ENCODE measurements around the gene PTRHD1. TPM values are rescaled to one million over a fixed set of nuclear protein-coding genes. Genes with fewer than 3 reads are reported as not detected.

PTRHD1 gene, protein sequence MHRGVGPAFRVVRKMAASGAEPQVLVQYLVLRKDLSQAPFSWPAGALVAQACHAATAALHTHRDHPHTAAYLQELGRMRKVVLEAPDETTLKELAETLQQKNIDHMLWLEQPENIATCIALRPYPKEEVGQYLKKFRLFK
- 59.0 TPM for total RNA-seq

DNA sequence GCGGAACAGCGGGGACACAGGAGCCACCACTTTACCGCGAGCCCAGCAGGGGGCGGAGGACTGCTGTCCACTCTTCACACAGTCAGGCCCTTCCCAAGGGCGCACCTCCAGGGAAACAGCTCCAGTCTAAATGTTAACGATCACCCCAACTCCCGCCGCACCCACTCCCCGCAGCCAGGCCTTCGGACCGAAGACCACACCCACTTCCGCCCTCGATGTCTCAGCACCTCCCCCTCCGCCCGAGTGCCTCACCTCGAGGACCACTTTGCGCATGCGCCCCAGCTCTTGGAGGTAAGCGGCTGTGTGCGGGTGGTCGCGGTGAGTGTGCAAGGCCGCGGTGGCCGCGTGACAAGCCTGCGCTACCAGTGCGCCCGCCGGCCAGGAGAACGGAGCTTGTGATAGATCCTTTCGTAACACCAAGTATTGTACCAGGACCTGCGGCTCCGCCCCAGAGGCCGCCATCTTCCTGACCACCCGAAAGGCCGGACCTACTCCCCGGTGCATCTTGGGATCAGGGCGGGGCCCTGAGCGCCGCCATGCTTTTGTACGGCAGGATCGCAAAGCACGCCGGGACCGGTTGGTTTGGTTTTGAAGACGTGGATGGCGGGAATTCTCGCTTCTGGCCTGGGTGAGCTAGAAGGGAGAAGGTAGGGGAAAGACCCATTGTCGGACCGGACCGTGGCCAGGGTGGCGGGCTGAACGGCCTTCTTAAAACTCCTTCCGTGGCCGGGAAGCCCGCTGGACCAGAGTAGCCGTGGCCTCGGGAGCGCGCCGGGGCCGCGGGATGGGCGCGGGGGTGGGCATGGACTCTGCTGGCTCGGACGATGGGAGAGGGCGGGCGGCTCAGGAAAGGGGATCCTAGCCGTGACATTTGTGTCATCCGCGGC lies at the start of gene PTRHD1, which contains the start of gene CENPO:
TSS of gene PTRHD1 (minus strand) at position 518 of the 887 bp plus-strand sequence. CDS start at position 504, 14 bp downstream.
TSS of gene CENPO (plus strand) at position 552 of the 887 bp plus-strand sequence. CDS start 495 bp downstream, outside the sequence.
- Histone ChIP-seq H3K4me3 (ENCODE audit: low read length in 3 of 3) (peak within 1 kb of the TSS; percentile 85 to 98 (median 90)), H3K9me3 (ENCODE audit: control insufficient read depth in 3 of 3, low read length in 3 of 3) (no peaks in the 10 kb centered on the region), H3K9ac (ENCODE audit: low read depth in 1 of 3, low read length in 3 of 3) (peak within 1 kb of the TSS; percentile 88 to 98 (median 94))

GRCh38 chr2:24842081-24843050 lies 49.2 kb upstream of the PTRHD1 start:
- no peak overlapping the region for H3K9ac ChIP-seq (ENCODE audit: low read depth in 1 of 3, low read length in 3 of 3)
- H3K27me3 ChIP-seq (ENCODE audit: control insufficient read depth in 3 of 3, insufficient read depth in 3 of 3, low read length in 3 of 3), result peaks cover 0 to 3% (median 2%) of the 10 kb centered on the region in 3 donors
- no peak overlapping the region for H3K27ac ChIP-seq (ENCODE audit: low read depth, low read length)
- no peak overlapping the region for H3K4me3 ChIP-seq (ENCODE audit: low read length in 3 of 3)
- H3K9me3 ChIP-seq (ENCODE audit: control insufficient read depth in 3 of 3, low read length in 3 of 3), result no peaks in the 10 kb centered on the region
- H3K36me3 ChIP-seq (ENCODE audit: control insufficient read depth in 3 of 3, insufficient read depth in 3 of 3, low read length in 3 of 3), result peaks cover 0 to 1% (median 1%) of the 10 kb centered on the region in 3 donors
- H3K4me1 ChIP-seq (ENCODE audit: control insufficient read depth in 3 of 3, insufficient read depth in 3 of 3, low read length in 3 of 3), result no peaks in the 10 kb centered on the region

More for the DNA sequence above, at the start of gene PTRHD1, which contains the start of gene CENPO:
- peaks cover 8 to 15% (median 10%) of the 10 kb centered on the region in 3 donors for H3K4me1 ChIP-seq (ENCODE audit: control insufficient read depth in 3 of 3, insufficient read depth in 3 of 3, low read length in 3 of 3)
- peak within 1 kb of the TSS; percentile 90 for H3K27ac ChIP-seq (ENCODE audit: low read depth, low read length)
- H3K27me3 ChIP-seq (ENCODE audit: control insufficient read depth in 3 of 3, insufficient read depth in 3 of 3, low read length in 3 of 3), result no peaks in the 10 kb centered on the region
- peaks cover 3 to 10% (median 4%) of the 10 kb centered on the region in 3 donors for H3K36me3 ChIP-seq (ENCODE audit: control insufficient read depth in 3 of 3, insufficient read depth in 3 of 3, low read length in 3 of 3)

- no peaks in the 10 kb centered on the region for H3K4me1 ChIP-seq (ENCODE audit: control insufficient read depth in 3 of 3, insufficient read depth in 3 of 3, low read length in 3 of 3)
- H3K9me3 ChIP-seq (ENCODE audit: control insufficient read depth in 3 of 3, low read length in 3 of 3), result no peaks in the 10 kb centered on the region
- H3K27ac ChIP-seq (ENCODE audit: low read depth, low read length), result no peak overlapping the region
- peaks cover 0 to 6% (median 2%) of the 10 kb centered on the region in 3 donors for H3K36me3 ChIP-seq (ENCODE audit: control insufficient read depth in 3 of 3, insufficient read depth in 3 of 3, low read length in 3 of 3)
- H3K9ac ChIP-seq (ENCODE audit: low read depth in 1 of 3, low read length in 3 of 3), result no peak overlapping the region
- peaks cover 0 to 3% (median 2%) of the 10 kb centered on the region in 3 donors for H3K27me3 ChIP-seq (ENCODE audit: control insufficient read depth in 3 of 3, insufficient read depth in 3 of 3, low read length in 3 of 3)
- H3K4me3 ChIP-seq (ENCODE audit: low read length in 3 of 3), result no peak overlapping the region
These were observed 48.1 kb upstream of the PTRHD1 start for GRCh38 chr2:24840962-24841945.

DNA sequence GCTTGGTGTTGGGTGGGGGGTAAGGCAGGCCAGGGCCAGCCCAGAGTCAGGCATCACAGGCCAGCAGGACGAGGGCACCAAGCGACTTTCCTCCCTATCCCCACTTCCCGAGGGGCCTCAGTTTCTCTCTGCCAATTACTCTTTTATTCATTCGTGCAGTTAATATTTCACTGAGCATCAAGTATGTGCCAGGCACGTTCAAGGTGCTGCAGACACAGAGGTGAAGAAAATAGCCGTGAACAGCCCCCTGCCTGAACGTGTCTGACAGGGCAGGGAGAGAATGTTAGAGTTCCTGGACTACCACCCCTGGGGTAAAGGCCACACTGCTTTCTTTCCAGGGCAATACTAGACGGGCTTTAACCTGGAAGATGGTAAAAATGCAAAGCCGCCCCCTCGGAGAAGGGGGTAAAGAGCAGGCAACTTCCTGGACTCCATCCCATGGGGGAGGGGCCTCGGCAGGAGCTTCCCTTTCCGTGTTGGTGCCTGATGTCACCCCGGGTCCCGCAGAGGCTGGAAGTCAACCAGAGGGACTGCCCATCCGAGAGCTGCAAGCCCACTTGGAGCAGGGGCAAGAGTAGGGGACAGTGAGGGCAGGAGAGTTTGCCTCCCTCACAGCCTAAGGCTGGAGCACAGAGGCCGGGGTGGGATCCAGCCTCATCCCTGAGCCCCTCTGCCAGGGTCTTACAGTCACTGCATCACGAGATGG lies 47.1 kb upstream of the PTRHD1 start:
- no peak overlapping the region for H3K4me3 ChIP-seq (ENCODE audit: low read length in 3 of 3)
- H3K36me3 ChIP-seq (ENCODE audit: control insufficient read depth in 3 of 3, insufficient read depth in 3 of 3, low read length in 3 of 3), result peaks cover 0 to 9% (median 3%) of the 10 kb centered on the region in 3 donors
- H3K9me3 ChIP-seq (ENCODE audit: control insufficient read depth in 3 of 3, low read length in 3 of 3), result no peaks in the 10 kb centered on the region
- no peaks in the 10 kb centered on the region for H3K4me1 ChIP-seq (ENCODE audit: control insufficient read depth in 3 of 3, insufficient read depth in 3 of 3, low read length in 3 of 3)
- H3K9ac ChIP-seq (ENCODE audit: low read depth in 1 of 3, low read length in 3 of 3), result no peak overlapping the region
- no peak overlapping the region for H3K27ac ChIP-seq (ENCODE audit: low read depth, low read length)
- peaks cover 0 to 3% (median 2%) of the 10 kb centered on the region in 3 donors for H3K27me3 ChIP-seq (ENCODE audit: control insufficient read depth in 3 of 3, insufficient read depth in 3 of 3, low read length in 3 of 3)

DNA sequence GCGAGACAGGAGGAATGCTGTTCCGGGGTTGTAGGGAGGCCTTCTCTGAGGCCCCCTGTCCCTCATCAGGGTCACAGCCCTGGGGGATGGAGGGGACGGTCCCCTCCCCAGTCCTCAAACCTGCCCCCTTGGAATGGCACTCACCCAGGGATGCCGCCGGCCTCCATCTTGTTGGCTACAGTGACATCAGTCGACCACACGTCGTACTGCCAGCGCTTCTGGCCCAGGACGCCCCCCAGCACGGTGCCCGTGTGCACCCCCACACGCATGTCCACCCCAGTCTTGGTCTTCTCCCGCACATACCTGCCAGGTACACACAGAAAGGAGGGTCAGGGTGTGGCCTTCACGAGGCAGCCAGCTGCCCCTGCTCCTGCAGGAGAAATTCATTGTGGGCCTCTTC lies 46.5 kb upstream of the PTRHD1 start:
- Histone ChIP-seq H3K4me3 (ENCODE audit: low read length in 3 of 3) (no peak overlapping the region), H3K4me1 (ENCODE audit: control insufficient read depth in 3 of 3, insufficient read depth in 3 of 3, low read length in 3 of 3) (no peaks in the 10 kb centered on the region), H3K27me3 (ENCODE audit: control insufficient read depth in 3 of 3, insufficient read depth in 3 of 3, low read length in 3 of 3) (peaks cover 0 to 3% (median 2%) of the 10 kb centered on the region in 3 donors), H3K9ac (ENCODE audit: low read depth in 1 of 3, low read length in 3 of 3) (no peak overlapping the region), H3K9me3 (ENCODE audit: control insufficient read depth in 3 of 3, low read length in 3 of 3) (no peaks in the 10 kb centered on the region), H3K27ac (ENCODE audit: low read depth, low read length) (no peak overlapping the region), H3K36me3 (ENCODE audit: control insufficient read depth in 3 of 3, insufficient read depth in 3 of 3, low read length in 3 of 3) (peaks cover 0 to 9% (median 3%) of the 10 kb centered on the region in 3 donors)

DNA sequence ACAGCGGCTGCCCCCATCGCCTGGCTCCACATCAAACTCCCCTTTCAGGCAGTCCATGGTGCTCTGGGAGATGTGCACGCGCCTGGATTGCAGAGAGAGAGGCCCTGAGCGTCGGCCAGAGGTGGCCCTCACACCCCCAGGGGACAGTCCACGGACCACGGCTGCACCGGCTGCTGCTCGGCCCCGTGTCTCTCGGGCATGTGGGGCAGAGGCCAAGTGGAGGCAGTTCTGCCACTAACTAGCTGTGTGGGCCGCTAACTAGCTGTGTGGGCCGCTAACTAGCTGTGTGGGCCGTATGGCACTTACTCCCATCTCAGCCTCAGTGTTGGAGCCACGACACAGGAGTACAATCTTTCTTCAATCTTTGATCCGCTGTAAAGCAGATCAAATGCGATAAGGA lies 45.4 kb upstream of the PTRHD1 start:
- Histone ChIP-seq H3K36me3 (ENCODE audit: control insufficient read depth in 3 of 3, insufficient read depth in 3 of 3, low read length in 3 of 3) (peaks cover 0 to 9% (median 3%) of the 10 kb centered on the region in 3 donors), H3K4me1 (ENCODE audit: control insufficient read depth in 3 of 3, insufficient read depth in 3 of 3, low read length in 3 of 3) (no peaks in the 10 kb centered on the region), H3K27ac (ENCODE audit: low read depth, low read length) (no peak overlapping the region), H3K4me3 (ENCODE audit: low read length in 3 of 3) (no peak overlapping the region), H3K27me3 (ENCODE audit: control insufficient read depth in 3 of 3, insufficient read depth in 3 of 3, low read length in 3 of 3) (peaks cover 0 to 3% (median 2%) of the 10 kb centered on the region in 3 donors), H3K9ac (ENCODE audit: low read depth in 1 of 3, low read length in 3 of 3) (no peak overlapping the region), H3K9me3 (ENCODE audit: control insufficient read depth in 3 of 3, low read length in 3 of 3) (no peaks in the 10 kb centered on the region)

DNA sequence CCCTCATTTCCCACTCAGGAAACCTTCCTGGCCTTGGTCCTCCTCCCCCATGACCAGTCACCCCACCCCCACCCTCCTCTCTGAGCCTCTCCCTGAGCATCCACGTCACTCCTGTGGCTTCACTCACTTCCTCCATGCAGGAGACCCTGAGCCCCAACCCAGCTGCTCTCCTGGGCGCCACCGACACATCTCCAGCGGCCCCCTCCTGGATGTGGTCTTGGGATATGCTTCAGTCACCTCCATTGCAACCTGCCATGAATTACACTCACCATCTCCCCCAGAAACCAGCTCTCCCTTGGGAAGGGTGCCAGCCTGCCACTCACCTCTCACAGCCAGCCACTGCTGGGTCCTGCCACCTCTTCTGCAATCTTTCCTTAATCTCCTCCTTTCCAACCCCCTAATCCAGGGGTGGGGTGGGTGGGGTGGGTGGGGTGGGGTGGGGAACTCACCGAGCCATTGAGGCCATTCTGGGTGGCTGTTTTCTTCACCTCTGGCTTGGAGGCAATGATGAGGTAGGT lies 44.9 kb upstream of the PTRHD1 start:
- H3K9ac ChIP-seq (ENCODE audit: low read depth in 1 of 3, low read length in 3 of 3), result no peak overlapping the region
- no peak overlapping the region for H3K27ac ChIP-seq (ENCODE audit: low read depth, low read length)
- H3K36me3 ChIP-seq (ENCODE audit: control insufficient read depth in 3 of 3, insufficient read depth in 3 of 3, low read length in 3 of 3), result peaks cover 0 to 9% (median 3%) of the 10 kb centered on the region in 3 donors
- H3K9me3 ChIP-seq (ENCODE audit: control insufficient read depth in 3 of 3, low read length in 3 of 3), result no peaks in the 10 kb centered on the region
- no peaks in the 10 kb centered on the region for H3K4me1 ChIP-seq (ENCODE audit: control insufficient read depth in 3 of 3, insufficient read depth in 3 of 3, low read length in 3 of 3)
- peaks cover 0 to 4% (median 2%) of the 10 kb centered on the region in 3 donors for H3K27me3 ChIP-seq (ENCODE audit: control insufficient read depth in 3 of 3, insufficient read depth in 3 of 3, low read length in 3 of 3)
- H3K4me3 ChIP-seq (ENCODE audit: low read length in 3 of 3), result no peak overlapping the region

DNA sequence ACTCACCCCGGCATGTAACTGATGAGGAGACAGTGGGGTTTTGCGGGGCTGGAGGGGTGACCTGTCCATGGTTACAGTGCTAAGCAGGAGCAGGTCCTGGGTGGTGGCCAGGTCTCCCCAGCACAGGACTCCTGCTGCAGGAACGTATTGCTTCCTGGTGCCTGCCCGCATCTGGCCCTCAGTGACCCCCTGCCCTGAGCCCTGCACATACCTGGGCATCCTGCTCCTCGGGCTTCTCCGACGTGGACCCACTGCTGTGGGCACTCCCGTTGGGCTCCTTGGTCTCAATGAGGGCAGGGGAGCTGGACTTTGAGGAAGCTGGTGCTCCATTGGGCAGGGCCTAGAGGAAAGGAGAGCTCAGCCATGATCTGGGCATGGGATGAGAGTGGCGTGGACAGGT lies 43.5 kb upstream of the PTRHD1 start:
- peaks cover 0 to 6% (median 5%) of the 10 kb centered on the region in 3 donors for H3K4me1 ChIP-seq (ENCODE audit: control insufficient read depth in 3 of 3, insufficient read depth in 3 of 3, low read length in 3 of 3)
- H3K4me3 ChIP-seq (ENCODE audit: low read length in 3 of 3), result no peak overlapping the region
- no peak overlapping the region for H3K9ac ChIP-seq (ENCODE audit: low read depth in 1 of 3, low read length in 3 of 3)
- H3K27ac ChIP-seq (ENCODE audit: low read depth, low read length), result no peak overlapping the region
- H3K27me3 ChIP-seq (ENCODE audit: control insufficient read depth in 3 of 3, insufficient read depth in 3 of 3, low read length in 3 of 3), result peaks cover 0 to 7% (median 2%) of the 10 kb centered on the region in 3 donors
- peaks cover 0 to 11% (median 3%) of the 10 kb centered on the region in 3 donors for H3K36me3 ChIP-seq (ENCODE audit: control insufficient read depth in 3 of 3, insufficient read depth in 3 of 3, low read length in 3 of 3)
- H3K9me3 ChIP-seq (ENCODE audit: control insufficient read depth in 3 of 3, low read length in 3 of 3), result no peaks in the 10 kb centered on the region

All from skeletal muscle tissue (tissue), 4 donors.